ENCODE measurements around the gene TSPAN14. TPM values are rescaled to one million over a fixed set of nuclear protein-coding genes. Genes with fewer than 3 reads are reported as not detected.

The TSPAN14 gene
- total RNA-seq, 1 donor, result 23.9 TPM

GRCh38 chr10:80448209-80448942 is 5.7 kb upstream of the TSPAN14 start:
- Histone ChIP-seq H2AFZ (ENCODE audit: low read length) (no peak overlapping the region), H3K79me2 (ENCODE audit: insufficient read depth, low read length) (no peaks in the 10 kb centered on the region), H3K36me3 (ENCODE audit: insufficient read depth, low read length) (no peaks in the 10 kb centered on the region), H3K27ac (ENCODE audit: low read depth, low read length) (no peak overlapping the region), H3K4me1 (ENCODE audit: insufficient read depth, low read length) (peaks cover 2% of the 10 kb centered on the region), H4K20me1 (ENCODE audit: insufficient read depth, low read length) (no peaks in the 10 kb centered on the region), H3K4me3 (ENCODE audit: insufficient read depth, low read length) (no peak overlapping the region), H3K4me2 (ENCODE audit: insufficient read depth, low read length) (no peak overlapping the region), H3K9me3 (ENCODE audit: low read depth, low read length) (no peaks in the 10 kb centered on the region), H3K27me3 (ENCODE audit: insufficient read depth, low read length) (peaks cover 5% of the 10 kb centered on the region)
- no peak for TF ChIP-seq CTCF (IDR thresholded peaks at IDR 0.05; ENCODE audit: extremely low read depth, low read depth, low read length)
- DNase-seq (ENCODE audit: insufficient read length, low spot score, missing footprints), result no peak

GRCh38 chr10:80449520-80449919 is 4.6 kb upstream of the TSPAN14 start:
- H3K4me3 ChIP-seq (ENCODE audit: insufficient read depth, low read length), result no peak overlapping the region
- peaks cover 3% of the 10 kb centered on the region for H3K4me1 ChIP-seq (ENCODE audit: insufficient read depth, low read length)
- no peaks in the 10 kb centered on the region for H3K9me3 ChIP-seq (ENCODE audit: low read depth, low read length)
- no peak overlapping the region for H2AFZ ChIP-seq (ENCODE audit: low read length)
- no peak overlapping the region for H3K4me2 ChIP-seq (ENCODE audit: insufficient read depth, low read length)
- no peak overlapping the region for H3K27ac ChIP-seq (ENCODE audit: low read depth, low read length)
- no peaks in the 10 kb centered on the region for H3K79me2 ChIP-seq (ENCODE audit: insufficient read depth, low read length)
- TF ChIP-seq CTCF (IDR thresholded peaks at IDR 0.05; ENCODE audit: extremely low read depth, low read depth, low read length), result no peak
- DNase-seq (ENCODE audit: insufficient read length, low spot score, missing footprints), result no peak
- no peaks in the 10 kb centered on the region for H3K36me3 ChIP-seq (ENCODE audit: insufficient read depth, low read length)
- H4K20me1 ChIP-seq (ENCODE audit: insufficient read depth, low read length), result no peaks in the 10 kb centered on the region
- H3K27me3 ChIP-seq (ENCODE audit: insufficient read depth, low read length), result peaks cover 5% of the 10 kb centered on the region

GRCh38 chr10:80451132-80451531 is 3.0 kb upstream of the TSPAN14 start:
- H3K79me2 ChIP-seq (ENCODE audit: insufficient read depth, low read length), result peaks cover 13% of the 10 kb centered on the region
- no peak overlapping the region for H2AFZ ChIP-seq (ENCODE audit: low read length)
- TF ChIP-seq CTCF (IDR thresholded peaks at IDR 0.05; ENCODE audit: extremely low read depth, low read depth, low read length), result no peak
- no peaks in the 10 kb centered on the region for H3K9me3 ChIP-seq (ENCODE audit: low read depth, low read length)
- H3K36me3 ChIP-seq (ENCODE audit: insufficient read depth, low read length), result no peaks in the 10 kb centered on the region
- H4K20me1 ChIP-seq (ENCODE audit: insufficient read depth, low read length), result peaks cover 11% of the 10 kb centered on the region
- H3K27ac ChIP-seq (ENCODE audit: low read depth, low read length), result no peak overlapping the region
- H3K4me1 ChIP-seq (ENCODE audit: insufficient read depth, low read length), result peaks cover 9% of the 10 kb centered on the region
- H3K27me3 ChIP-seq (ENCODE audit: insufficient read depth, low read length), result no peaks in the 10 kb centered on the region
- no peak for DNase-seq (ENCODE audit: insufficient read length, low spot score, missing footprints)
- no peak overlapping the region for H3K4me3 ChIP-seq (ENCODE audit: insufficient read depth, low read length)
- H3K4me2 ChIP-seq (ENCODE audit: insufficient read depth, low read length), result no peak overlapping the region

GRCh38 chr10:80452069-80452468 is 2.0 kb upstream of the TSPAN14 start:
- no peak for DNase-seq (ENCODE audit: insufficient read length, low spot score, missing footprints)
- peaks cover 9% of the 10 kb centered on the region for H3K4me1 ChIP-seq (ENCODE audit: insufficient read depth, low read length)
- H2AFZ ChIP-seq (ENCODE audit: low read length), result no peak overlapping the region
- no peak for TF ChIP-seq CTCF (IDR thresholded peaks at IDR 0.05; ENCODE audit: extremely low read depth, low read depth, low read length)
- no peaks in the 10 kb centered on the region for H3K36me3 ChIP-seq (ENCODE audit: insufficient read depth, low read length)
- H3K4me3 ChIP-seq (ENCODE audit: insufficient read depth, low read length), result no peak overlapping the region
- H3K27ac ChIP-seq (ENCODE audit: low read depth, low read length), result no peak overlapping the region
- no peaks in the 10 kb centered on the region for H3K27me3 ChIP-seq (ENCODE audit: insufficient read depth, low read length)
- no peaks in the 10 kb centered on the region for H3K9me3 ChIP-seq (ENCODE audit: low read depth, low read length)
- peaks cover 22% of the 10 kb centered on the region for H3K79me2 ChIP-seq (ENCODE audit: insufficient read depth, low read length)
- H3K4me2 ChIP-seq (ENCODE audit: insufficient read depth, low read length), result no peak overlapping the region
- H4K20me1 ChIP-seq (ENCODE audit: insufficient read depth, low read length), result peaks cover 17% of the 10 kb centered on the region

All from osteoblast (primary cell).